ENCODE data around the gene RTL10.

RTL10 gene

DNA sequence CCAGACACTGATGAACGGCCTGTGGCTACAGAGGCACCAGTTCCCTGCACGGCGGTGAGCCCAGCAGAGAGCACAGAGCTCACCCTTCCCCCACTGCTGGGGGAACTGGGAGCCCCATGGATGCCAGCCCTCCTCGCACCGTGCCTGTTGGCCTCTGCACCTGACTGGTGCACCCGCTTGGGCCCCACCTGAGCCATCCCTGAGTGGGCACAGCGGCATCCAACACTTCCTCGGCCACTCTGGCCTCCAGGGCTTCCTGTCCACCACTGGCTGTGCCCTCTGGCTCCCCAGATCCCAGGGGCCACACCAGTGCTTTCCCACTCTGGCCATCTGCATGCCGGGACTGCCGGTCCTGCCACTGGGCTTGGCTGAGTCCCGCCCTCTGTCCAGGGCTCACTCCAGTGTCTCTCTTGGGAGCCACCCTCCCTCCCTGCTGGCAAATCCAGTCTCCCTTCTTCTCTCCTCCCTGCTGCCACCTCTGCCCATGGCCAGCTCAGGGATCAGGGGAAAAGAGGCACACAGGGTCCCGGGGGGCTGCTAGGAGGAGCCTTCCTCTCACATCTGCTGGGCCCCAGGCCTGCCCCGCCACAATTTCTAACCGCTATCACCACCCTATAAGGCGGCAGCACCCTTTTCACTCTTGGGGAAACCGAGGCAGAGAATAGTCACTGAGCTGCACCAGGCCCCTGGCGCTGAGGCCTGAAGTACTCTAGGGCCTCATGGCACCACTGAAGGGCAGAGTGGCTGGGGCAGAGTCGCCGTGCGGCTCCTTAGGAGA, 33.0 kb downstream of the RTL10 start:
- no peak for DNase-seq

DNA sequence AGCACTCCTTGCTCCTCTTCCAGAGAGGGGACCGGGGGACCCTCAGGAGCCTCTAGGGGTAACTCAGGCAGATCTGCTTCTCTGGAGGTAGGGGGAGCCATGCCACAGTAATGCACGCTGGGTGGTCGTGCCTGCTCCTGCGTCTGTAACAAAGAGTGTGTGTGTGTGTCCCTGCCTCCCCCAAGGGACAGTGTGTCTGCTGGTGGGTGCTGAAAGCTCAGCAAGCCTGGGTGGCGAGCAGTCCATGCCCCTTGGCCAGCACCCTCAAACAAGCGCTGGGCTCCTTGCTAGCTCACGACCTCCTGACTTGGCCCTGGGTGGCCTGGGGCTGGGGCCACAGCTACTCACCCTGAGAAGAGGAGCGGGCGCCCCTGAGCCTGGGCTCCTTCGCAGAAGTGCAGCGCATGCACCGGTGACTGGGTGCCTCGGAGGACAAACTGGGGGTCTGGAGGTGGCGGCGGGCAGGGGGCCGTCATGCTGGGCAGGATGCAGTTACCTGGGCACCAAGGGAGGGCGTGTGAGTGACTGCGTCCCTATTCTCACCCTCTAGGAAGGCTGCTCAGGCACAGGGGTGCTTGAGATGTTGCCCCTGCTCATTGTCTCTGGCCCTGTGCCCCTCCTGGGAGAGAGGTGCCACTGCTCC, 33.7 kb downstream of the RTL10 start:
- peak in 1 of 2 experiments; percentile 16 for DNase-seq

DNA sequence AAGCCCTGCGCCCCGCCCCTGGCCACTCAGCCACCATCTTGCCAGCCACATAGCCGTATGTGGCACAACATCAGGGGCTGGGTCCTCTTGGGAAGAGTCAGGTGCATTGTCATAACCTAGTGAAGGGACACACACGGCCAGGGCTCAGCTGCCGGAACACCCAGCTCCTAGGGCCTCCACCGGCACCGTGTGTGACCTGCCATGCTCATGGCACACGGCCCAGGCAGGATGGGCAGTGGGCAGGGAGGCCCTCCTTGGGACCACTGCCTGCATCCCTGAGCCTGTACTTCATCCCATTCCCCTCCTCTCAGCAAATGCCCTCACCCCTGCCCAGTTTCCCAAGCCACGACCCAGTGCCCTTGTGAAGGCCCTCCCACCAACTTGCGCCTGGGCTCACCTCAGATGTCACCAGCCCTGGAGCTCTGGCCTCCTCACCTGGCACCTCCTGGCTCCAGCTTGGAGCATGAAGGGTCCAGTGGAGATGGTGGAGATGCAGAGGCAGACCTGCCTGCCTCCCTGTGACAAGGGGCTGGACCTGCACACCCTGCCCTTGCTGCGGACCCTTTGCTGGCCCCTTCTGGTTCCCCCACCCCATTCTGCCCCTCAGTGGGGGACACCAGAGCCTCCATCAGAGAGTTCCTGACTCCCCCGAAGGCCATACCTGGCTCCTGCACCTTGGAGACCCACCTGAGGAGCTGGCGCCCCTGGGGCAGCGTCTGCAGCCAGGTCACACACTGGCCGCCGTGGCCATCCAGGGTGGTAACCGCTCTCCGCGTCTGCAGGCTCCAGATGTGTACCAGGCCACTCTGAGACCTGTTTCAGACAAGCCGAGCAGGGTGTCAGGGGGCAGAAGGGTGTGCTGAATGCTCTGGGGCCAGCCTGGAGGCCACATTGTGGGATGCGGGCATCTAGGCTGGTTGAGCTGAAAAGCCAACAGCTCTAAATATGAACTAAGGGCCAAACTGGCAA, 34.5 kb downstream of the RTL10 start:
- no peak for DNase-seq

DNA sequence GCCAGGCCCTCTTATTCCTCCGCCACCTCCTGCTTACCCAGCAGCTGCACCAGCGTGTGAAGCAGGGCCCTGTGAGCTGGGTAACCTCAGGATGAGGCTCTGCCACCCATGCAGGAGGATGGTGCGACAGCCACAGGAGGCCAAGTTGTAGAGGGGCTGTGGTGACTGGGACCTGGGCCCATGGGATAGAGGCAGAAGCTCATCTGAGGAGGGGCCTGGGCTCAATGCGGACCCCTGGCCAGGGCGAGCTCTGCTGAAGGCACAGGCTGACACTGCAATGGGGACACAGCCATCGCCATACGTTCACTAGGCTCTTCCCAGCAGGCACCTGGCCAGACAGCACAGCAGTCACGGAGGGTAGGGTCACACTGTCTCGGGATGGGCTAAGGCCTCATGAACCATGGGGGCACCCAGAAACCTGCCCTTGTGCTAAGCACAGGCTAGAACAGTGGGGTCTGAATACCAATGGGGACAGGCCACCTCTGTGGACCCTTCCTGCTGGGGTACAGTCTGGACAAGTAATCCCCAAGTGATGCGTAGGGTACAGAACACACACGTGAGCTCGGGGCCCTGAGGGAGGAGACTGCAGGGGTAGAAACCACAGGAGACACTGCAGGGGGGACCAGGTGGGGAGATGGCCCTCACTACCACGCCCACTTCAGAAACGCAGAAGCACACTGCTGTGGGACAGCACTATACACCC, 35.3 kb downstream of the RTL10 start:
- no peak for DNase-seq

DNA sequence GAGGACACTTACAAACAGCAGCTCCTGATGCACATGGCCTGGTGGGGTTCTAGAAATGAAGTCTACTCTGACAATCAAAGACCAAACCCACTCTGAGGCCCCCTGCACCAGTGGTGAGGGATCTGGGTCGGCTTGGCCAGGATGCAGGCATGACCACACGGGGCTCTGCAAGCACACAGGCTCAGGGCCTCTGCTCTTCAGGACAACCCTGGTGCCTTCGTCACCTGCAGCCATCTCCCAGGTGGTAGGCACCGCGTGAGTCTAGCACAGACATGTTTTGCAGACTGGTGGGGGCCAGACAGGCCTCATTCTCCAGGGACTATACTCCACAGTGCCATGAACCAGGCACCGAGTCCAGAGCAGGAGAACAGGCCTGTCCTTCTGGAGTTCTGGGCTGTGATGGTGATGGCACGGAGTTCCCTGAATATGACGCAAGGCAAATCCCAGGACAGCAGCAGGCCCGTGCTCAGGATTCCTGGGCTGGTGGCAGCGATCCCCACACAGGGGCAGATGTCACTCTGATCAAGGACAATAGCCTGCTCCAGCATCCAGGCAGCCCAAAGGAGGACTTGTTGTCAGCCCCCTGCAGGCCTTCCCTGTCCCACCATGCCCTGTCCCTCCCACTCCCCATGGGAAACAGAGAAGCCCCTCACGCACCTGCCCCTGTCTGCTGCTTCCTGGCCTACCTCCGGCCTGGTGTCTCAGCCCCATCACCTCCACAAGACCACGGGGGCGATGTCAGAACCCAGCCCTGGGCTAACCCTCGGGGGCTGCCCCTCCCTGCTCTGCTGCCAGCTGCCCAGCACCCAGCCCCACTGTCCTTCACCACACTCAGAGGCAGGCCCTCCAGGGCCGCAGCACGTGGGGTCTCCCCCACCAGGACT, 36.1 kb downstream of the RTL10 start:
- no peak for DNase-seq

DNA sequence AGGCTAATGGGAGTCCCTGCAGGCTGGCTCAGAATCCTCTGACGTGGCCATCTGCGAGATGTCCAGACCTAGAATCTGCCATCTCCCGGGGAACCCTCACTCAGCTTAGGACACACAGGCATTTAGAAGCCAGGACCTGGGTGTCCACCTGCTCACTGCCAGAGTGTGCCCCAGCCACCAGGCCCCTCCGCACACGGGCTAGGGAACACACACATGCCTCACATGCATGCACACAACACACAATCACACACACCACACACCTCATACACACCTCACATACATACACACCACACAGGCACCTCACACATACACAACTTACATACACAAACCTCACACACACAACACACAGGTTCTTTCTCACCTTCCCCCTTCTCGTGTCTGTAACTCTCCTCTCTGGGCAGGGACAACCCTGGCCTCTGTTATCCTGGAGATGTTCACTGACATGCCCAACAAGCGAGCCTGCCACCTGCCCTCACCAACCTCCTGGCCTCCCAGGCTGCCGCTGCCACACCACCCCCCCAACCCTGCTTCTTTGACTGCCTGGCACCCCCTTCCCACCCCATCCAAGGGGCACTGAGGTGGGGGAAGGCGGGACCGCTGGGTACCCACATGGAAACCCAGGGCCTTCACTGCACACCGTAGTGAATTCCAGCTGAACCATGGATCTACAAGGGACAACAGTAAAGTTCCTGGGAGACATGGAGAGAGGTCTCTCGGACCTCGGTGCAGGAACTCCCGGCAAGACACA, 38.1 kb downstream of the RTL10 start:
- DNase-seq: no peak

DNA sequence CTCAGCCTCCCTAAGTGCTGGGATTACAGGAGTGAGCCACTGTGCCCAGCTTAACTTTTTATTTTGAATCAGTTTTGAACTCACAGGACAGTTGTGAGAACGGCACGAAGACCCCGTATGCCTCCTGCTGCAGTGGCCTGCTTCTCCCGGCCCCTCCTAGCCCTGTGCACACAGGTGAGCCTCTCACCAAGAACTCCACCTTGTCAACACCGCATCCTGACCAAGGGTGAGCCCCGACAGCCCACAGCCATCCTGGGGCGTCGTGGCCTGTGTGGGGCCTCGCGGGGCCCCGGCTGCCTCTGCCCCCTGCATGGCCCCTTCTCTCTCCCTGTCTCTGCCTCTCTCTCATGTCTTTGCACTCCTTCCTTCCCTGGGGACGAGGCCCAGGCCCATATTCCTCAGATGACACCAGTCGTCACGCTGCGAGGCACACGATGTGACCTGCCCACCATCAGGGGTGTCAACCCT, 38.8 kb downstream of the RTL10 start:
- no peak for DNase-seq

DNA sequence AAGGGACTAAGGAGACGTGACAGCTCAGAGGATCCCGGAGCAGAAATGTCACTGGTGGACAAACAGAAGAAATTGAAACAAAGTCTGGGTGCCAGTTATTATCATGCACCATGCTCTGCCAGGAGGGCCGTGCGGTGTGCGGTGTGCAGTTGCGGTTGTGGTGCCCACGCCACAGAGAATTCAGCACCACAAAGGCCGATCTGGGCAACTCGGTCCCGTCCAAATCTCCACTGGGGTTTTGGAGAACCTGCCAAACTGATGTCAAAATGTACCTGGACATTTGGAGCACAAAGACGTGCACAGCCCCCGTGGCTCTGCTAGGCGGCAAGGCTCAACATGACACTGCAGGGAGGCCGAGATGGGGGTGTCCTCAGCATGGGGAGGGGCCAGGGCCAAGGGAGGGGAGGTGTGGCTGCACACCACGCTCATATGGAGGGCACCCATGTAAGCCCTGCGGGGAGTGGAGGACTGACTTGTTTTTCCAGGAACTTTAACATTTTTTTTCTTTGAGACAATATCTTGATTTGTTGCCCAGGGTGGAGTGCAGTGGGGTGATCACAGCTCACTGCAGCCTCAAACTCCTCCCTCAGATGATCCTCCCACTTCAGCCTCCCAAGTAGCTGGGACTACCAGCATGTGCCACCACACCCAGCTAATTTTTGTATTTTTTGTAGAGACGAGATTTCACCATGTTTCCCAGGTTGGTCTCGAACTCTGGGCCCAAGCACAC, 39.4 kb downstream of the RTL10 start:
- DNase-seq: no peak

DNA sequence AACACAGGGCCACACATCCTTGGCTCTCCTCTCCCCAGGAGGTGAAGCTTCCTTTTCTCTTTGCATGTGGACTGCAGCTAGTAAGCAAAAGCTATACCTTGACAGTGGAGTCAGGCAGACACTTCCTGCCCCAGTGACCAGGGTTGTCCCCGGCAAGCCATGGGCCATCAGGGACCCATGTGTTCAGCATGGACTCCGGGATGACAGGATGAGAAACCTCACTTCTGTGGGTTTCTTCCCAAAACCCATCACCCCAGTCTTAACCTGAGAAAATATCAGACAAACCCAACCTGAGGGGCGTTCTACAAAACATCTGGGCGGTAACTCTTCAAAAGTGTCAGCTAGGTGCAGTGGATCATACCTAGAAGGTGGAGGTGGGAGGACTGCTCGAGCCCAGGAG, 40.2 kb downstream of the RTL10 start:
- DNase-seq: no peak

DNA sequence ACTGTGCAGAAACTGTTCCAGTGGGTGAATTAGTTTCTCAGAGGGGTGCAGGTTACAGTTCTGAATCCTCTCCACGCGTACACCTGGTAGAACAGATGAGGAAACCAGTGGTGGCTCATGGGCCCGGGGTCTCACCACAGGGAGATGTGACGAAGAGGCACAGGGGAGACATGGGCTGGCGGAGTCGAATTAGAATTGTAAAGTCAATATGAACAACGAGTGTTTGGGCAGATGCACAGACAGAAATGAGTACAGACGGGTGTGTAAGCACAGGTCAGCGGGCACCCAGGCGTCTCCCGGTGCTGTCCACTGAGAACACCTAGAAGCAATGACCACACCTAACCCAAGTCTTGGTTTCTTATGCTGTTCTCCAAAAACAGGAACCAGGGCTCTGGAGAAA, 41.8 kb downstream of the RTL10 start:
- no peak for DNase-seq

DNA sequence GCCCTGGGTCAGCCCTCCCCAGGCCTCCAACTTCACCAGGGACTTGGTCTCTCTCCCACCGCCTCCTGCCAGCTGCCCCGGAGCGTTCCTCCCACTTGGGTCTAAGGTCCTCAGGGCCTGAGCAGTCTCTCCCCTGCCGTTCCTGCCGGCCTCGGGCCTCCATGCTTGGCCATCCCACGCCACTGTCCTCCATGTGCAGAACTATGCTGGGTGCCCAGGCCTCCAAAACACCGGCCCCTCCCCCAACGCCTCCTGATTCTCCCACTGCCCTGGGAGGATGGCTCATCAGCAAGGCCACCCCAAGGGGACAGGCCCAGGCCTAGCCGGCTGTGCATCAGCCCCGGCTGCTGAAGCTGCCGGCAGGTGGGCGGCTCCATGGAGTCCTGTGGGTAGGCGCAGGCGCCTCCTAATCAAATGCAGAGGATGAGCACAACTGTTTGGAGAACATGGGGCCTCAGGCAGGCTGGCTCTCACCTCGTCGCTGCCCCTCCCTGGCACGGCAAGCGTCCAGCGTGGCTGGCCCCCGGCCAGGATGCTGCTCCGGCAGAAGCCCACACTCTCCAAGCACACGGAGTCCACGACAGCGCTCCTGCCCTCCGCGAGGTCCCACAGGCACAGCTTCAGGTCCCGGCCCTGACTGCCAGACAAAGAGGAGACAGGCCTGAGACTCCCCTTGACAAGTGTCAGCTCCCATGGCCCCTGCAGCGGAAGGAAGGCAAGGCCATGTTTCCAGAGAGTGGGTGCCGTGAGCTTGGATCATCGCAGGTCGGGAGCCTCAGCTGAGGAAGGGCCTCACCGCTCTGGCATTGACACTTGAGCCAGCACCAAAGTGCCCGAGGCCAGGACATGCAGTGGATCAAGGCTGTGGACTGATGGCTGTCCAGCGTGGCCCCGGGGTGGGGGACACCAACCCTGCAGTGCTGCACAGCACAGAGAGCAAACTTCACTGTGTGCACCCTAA, 42.6 kb downstream of the RTL10 start:
- no peak for DNase-seq

DNA sequence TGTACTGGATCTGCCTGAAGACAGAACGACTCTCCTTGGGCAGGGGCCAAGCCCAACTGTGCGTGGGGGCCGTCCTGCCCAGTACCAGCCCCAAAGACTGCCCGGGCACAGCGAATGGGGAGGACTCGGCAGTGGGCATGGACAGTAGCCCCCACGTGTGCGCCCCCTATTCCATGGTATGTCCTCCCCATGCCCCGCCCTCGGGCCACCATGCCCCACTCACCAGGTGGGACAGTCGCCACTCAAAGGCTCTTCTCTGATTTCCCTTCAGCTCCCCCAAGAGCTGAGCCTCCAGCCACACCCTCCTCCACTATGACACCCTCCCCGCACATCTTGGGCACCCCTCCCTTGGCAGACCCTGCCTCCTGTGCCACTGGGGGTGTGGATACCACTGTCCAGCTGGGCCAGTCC, 43.5 kb downstream of the RTL10 start:
- DNase-seq: no peak

DNA sequence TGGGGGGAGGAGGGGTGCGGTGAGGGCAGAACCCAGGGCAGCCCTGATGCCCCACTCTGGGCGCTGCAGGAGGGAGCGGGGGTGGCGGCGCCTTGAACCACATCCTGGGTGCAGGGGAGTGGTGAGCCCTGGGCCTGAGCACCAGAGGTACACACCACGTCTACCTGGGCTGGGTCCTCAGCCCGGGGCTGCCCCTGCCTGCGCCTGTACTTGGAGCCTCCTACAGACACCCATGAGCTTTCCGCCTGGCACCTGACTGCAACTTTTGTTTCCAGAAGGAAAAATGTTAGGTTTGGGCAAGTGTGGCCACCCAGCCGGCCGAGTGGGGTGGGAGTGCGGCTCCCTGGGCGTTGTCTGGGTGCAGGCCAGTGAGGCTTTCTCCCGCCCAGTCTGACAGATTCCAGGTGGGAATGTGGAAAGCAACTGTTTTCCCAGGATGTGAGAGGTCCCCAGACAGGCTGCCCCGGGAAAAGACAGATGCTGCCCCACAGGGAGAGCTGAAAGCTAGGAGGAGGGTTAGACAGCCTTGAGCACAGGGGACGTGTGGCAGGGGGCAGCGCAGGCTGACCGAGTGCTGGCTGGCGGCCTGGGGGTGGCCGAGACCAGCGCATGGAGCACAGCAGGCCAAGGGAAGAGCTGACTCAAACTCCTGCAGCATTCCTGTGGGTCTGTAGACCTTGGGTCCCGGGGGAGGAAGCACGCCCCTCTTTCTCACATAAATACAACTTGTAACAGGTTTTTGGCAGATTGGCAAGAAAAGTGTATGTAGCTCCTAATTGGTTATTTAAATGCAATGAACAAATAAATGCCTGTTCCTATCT, 44.1 kb downstream of the RTL10 start:
- DNase-seq: no peak

DNA sequence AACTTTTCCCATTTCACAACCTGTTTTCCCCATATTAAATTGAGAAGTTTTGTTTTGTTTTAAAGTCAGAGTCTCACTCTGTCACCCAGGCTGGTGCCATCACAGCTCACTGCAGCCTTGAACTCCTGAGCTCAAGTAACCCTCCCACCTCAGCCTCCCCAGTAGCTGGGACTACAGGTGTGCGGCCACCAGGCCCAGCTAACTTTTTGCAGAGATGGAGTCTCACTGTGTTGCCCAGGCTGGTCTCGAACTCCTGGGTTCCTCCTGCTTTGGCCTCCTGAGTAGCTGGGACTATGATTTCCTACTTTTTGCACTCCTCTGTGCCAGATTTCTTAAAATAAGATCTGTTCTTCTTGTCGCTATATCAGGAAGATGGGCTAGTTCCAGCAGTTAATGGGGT, 44.9 kb downstream of the RTL10 start:
- DNase-seq: no peak

DNA sequence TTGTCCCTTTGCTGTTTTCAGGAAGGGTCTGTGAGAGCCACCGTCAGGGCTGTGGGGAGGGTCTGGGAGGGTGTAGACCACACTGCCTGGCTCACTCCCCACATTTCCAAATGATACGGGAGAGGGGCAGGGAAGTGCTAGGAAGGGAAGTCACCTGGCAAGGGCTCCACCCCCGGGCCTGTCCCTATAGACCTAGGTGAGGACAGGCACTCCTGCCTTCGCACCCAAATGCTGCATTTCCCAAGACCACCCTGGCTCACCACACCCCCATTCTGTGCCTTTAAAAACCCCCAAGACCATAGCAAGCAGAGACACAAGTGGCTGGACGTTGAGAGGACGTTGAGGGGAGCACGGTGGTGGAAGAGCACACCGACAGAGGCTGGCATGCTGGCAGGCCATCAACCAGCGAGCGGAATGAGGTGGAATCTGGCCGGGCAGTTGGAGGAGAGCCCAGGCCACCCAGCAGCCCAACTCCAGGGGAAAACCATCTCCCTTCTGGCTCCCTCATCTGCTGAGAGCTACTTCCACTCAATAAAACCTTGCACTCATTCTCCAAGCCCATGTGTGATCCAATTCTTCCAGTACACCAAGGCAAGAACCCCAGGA, 45.7 kb downstream of the RTL10 start:
- DNase-seq: no peak

DNA sequence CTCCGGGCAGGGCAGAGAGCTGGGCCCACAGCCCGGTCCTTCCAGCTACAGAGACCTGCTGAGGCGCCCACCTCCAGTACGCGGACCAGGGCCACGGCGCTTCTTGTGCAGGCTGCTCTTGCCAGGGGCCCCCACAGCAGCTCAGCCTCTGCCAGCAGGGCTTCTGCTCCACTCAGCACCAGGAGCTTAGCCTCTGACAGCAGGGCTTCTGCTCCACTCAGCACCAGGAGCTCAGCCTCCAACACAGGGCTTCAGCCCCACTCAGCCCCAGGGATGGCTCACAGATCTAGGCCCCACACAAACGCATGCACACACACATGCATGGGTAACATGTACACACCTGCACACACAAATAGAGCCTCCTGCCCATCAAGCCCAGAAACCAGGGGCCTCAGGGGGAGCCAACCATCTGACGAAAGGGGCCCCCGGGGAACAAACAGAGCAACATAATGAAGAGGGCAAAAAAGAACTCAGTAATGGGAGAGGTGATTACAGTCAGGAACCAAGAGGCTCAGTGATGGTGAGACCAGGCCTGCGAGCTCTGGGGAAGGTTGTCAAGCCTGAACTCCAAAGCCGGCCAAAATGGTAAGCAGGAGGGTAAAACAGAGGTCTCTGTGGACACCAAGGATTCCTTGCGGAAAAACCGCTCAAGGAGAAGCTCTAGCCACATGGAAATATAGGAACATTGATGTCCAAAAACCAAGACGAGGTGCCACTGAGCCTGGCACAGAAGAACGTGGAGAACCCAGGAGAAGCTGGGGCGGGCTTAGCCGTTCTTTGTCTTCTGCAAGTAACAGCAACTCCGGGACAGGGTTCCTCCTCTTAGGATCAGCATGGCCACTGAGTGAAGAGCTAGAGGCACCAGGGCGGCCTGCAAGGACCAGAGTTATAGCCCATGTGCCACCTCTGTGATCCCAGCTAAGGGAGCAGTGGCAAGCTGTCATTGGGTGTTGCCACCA, 46.5 kb downstream of the RTL10 start:
- no peak for DNase-seq

Data from Kasumi-1 (cell line).